HG02798 (cell line): ENCODE measurements around the gene NDST1.

ENCODE experiments used
- ATAC-seq: cut with Tn5 transposase; IDR thresholded peaks from one replicate; pipeline ENCODE4 v1.9.1; 2021; ENCODE audit warnings: mild to moderate bottlenecking; ENCODE audit not compliant: unreplicated experiment, poor library complexity

NDST1 gene

DNA sequence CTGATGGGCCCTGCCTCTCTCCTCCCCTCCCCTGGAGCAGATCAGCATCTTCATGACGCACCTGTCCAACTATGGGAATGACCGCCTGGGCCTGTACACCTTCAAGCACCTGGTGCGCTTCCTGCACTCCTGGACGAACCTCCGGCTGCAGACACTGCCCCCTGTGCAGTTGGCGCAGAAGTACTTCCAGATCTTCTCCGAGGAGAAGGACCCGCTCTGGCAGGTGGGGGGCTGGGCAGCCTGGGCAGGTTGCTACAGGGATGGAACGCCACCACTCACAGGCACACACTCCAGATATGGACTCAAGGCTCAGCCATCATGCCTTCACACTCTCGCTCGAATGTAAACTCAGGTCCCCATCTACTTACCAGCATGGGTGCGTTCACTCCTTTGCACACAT lies 32.1 kb downstream of the NDST1 start:
- ATAC-seq = no peak

DNA sequence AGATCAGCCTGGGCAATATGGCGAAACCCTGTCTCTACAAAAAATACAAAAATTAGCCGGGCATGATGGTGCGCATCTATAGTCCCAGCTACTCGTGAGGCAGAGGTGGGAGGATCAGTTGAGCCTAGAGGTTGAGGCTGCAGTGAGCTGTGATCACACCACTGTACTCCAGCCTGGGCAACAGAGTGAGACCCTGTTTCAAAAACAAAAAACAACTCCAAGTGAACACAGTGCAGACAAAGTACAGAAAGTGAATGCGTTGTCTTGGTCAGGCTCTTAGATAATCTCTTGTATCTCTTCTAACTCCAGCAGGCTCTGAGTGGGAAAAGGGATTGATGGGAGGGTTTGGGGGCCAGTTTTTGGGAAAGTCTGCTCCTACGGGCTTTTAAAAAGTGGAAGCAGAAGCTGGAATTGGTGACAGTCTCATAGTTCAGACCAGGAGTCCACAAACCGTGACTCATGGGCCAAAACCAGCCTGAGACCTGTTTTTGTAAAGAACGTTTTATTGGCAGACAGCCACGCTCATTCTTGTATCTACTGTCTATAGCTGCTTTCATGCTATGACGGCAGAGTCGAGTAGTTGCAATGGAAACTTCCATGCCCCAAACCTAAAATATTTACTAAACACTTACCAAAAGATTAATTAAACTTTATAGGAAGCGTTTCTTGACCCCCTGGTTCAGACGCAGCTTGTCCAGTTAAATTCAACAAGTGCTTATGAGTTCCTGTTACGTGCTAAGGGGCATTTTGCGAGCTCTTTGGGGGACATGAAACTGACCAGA lies 32.9 kb downstream of the NDST1 start:
- ATAC-seq = no peak

DNA sequence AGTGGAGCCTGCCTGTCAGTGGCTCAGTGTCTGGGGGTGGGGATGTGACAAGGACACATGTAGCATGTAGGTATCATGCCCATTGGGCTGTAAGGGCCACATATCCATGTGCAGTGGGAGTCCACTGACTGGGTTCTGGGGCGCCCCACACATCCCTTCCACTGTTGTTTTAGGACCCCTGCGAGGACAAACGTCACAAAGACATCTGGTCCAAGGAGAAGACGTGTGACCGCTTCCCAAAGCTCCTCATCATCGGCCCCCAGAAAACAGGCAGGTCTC lies 33.4 kb downstream of the NDST1 start:
- ATAC-seq = no peak

DNA sequence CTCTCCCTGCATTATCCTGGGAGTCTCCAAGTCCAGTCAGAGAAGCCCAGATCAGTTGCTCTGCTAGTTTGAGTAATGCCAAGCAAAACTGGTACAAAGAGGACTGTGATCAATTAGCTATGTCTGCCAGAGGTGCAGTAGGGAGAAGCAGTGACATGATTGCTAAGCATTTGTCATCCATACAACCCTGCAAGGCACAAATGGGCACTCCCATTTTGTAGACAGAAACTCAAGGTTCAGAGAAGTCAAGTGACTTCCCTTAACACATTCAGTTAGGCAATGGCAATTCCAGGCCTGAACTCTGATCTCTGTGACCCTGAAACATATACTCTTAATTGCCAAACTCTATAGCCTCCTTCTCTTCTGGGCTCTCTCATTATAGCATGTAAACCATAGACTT lies 34.0 kb downstream of the NDST1 start:
- no peak for ATAC-seq

DNA sequence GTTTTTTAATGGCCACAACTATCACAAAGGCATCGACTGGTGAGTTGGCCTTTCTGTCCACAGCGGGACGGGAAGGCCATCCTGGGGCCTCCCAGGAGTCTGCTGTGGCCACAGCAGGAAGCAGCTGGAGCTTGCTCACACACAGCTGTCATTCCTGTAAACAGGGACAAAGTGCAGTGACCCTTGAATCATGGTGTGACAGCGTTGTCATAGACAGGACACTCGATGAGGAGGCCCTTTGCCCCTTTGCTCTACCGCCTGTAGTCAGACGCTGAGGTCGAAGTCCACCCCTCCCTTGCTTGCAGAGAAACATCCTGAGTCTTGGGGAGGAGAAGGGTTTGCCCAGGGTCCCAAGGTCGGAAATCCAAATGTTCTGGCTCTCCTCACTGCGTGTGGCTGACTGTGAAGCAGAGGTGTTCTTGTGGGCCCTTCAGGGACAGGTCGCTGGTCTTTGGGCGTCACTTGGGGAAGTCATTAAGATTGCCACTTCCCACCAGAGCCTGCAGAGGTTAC lies 35.1 kb downstream of the NDST1 start:
- ATAC-seq = no peak

DNA sequence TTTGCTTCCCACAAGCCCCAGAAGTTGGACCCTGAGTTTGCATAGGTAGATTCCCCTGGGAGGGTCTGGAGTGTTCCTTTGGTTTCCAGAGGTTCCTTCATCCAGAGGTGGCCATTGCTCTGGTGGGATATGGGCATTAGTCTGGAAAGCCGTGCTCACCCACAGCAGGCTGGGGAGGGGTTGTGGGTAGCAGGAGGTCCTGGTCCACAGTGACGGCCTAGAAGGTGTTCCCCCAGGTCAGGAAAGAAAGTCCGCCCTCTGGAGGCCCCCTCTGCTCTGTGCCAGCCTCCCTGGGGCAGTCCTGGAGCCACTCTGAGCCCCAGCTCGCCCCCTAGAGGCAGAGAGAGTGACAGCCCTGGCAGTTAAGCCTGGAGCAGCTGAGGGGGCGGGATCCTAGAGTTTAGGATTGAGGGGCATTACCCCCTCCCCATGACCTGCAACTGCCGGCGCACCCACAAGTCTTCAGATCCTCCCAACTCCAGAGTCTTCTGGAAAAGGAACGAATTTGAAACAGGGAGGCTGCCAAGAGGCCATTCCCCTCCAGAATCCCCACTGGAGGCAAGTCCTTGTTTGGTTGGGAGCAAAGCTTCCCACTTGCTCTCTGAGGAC lies 36.8 kb downstream of the NDST1 start:
- ATAC-seq = peak; percentile 95

DNA sequence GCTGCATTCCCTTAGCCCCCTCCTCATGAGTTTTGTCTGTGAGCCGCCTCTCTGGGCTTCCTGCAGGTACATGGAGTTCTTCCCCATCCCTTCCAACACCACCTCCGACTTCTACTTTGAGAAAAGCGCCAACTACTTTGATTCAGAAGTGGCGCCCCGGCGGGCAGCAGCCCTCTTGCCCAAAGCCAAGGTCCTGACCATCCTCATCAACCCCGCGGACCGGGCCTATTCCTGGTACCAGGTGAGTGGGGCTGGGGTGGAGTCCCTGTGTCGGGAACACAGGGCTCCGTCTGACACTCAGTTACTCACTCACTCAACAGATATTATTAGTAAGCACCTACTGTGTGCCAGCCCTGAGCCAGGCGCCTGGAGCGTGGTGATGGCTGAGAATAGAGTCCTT lies 37.3 kb downstream of the NDST1 start:
- ATAC-seq = no peak

DNA sequence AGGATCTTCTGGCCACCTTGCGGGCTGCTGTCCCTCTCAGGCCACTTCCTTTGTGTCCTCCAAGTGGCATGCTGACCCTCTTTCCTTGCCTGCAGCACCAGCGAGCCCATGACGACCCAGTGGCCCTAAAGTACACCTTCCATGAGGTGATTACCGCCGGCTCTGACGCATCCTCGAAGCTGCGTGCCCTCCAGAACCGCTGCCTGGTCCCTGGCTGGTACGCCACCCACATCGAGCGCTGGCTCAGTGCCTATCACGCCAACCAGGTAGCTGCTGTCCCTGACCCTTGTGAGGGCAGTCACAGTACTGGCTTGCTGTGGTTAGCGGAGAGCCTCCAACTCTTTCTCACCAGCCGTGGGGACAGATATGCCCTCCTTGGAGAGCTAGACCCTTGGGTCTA lies 40.2 kb downstream of the NDST1 start:
- no peak for ATAC-seq

DNA sequence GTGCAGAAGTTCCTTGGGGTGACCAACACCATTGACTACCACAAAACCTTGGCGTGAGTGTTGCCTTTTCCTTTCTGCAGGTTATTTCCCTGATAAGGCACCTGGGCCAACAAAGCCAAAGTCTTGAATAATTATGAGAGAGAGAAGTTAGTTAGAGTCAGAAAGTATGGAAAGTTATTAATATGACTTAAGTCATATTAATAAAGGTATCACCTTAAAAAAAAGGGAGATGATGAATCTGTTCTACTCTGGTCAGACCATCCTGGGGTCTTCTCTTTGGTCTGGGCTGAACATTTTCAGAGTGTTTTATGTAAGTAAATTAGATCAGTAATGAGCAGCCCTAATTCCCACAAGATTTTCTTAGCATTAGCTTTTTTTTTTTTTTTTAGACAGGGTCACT lies 41.8 kb downstream of the NDST1 start:
- ATAC-seq = no peak

DNA sequence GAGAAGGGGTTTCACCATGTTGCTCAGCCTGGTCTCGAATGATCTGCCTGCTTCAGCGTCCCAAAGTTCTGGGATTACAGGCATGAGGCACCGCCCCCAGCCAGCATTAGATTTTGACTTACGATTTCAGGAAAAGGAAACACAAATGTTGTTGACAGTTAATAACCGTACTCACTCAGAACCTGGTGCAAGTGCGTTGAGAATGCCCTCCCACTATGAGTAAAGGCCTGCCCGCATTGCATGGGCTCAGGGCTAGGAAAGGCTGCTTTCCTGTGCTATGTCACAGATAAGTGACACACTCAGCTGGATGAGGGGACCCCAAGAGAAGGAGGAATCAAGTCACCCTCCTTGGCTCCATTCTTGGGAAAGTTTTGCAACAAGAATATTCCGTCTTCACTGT lies 42.4 kb downstream of the NDST1 start:
- no peak for ATAC-seq

DNA sequence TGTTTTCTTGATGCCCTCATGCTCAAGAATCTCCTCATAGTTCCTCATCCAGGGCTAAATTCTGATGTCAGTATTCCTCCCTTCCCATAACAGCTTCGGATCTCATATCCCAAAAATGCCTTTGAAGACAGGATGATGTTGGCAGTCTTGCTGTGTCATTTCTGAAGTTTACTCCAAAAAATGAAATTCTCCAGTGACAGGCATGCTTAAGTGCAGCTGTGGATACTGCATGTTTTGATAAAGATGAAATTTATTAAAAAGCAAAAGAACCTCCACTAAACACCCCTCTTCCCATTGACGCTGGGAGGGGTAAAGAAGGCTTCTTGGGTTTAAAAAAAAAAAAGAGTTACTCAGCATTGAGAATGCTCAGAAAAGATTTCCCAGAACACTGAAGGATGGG lies 43.1 kb downstream of the NDST1 start:
- no peak for ATAC-seq

DNA sequence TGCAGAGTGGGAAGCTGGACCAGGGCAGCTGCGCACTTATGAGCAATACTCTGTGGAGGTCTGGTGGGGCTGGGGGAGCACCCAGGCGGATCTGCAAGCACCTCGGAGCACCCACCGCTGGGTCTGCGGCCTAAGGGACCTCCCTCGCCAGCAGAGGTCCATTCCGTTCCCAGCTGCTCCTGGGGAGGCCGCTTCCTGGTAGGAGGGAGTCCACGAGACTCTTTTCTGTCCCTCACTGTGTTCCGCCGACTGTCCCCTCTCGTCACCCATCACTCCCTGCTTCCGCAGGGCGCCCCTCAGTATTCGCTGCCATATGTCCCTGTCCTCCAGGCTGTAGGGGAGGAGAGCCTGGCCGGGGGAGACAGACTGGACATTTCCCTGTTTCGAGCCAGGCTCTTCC lies 45.5 kb downstream of the NDST1 start:
- ATAC-seq = no peak

DNA sequence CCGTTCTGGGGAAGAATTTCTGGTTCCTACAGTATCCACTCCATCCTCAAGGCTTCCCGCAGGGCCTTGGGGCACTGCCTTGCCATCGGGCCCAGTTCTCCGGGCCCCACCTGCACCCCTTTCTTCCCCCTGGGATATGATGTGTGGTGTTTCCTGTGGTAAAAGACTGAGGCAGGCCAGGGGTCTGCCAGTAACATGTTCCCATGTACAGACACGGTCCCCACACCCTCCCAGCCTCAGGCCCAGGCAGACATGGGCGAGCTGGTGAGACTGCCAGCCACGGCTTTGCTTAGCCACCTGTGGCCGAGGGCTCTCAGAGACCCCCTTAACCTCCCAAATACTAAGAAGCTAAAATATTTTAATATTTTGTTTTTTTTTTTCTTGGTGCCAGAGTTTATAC lies 46.0 kb downstream of the NDST1 start:
- ATAC-seq = no peak

DNA sequence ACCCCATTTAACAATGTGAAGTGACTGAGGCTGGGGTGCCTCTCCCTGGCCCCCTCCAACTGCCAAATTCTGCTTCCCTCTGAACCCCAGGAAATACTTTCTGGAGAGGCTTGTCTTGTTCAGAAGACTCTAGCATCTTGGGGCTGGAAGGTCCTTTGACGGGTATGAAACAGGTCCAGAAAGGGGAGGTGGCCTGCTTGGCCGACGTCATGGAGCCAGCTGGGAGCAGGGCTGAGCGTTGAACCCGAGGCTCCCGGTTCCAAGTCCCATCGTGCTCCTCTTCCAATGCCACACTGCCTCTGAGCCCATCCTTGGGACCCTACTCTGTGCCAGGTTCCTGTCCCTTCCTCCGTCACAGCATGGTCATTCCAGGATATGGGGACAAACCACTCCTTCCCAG lies 46.9 kb downstream of the NDST1 start:
- ATAC-seq = no peak

DNA sequence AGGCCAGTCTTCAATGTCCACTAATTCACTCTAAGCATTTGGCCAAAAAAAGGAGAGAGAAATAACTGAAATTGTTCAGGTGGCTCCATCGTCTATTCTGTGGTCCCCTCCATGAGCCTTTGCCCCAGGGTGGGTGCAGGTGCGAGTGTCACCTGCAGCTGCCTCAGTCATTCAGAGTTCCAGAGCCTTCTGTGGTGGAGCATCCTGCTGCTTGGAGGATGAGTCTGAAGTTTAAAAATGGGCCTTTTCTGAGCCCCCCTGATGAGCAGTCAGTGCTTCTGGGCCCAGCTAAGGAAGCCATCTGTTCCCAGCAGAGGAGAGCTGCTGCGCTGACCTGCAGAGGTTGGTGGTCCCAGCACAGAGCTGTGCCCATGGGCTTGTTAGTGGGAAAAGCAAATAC lies 48.2 kb downstream of the NDST1 start:
- ATAC-seq = no peak

DNA sequence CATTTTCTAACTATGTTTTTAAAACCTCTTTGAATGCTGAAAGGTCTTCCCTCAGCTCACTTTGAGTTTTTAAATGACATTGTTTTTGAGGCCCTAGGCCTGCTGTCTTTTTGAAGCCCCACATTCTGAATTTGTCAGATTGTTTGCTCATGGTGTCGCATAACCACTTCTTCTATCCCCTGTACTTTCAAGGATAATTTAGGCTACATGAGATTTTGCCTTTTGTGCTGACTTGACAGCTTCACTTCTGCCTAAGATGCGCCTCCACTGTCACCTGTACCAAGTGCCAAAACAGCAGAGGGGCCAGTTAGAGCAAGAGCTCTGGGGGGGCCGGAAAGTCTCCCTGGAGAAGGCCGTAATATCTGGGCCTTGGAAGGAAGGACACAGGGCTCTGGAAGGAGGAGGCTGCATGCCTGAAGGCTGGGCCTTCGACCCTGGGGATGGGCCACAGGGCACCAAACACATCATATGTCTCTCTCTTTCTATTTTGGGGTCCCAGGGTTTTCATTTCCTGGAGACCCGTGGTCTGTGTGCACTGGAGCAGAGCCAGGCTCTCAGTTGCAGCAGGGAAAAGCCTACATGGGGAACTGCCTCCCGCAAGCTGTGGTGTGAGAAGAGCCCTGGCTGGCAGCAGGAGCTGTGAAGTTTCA lies 49.1 kb downstream of the NDST1 start:
- ATAC-seq = no peak

DNA sequence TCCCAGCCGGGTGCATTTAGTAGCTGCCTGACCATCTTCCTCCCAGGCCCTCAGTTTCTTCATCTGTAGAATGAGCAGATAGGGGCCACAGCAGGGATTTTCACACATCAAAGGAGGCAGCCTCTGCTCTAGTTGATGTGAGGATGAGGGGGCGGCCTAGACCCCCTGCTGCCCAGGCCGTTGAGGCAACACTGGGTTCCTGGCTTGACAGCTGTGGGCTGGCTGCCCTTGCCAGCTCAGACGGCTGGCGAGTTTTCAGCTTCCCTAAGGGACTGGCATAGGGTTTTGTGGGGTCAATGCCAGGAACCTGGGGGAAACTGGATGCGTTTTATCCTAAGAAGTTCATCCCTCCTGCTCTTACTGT lies 49.6 kb downstream of the NDST1 start:
- ATAC-seq = no peak

DNA sequence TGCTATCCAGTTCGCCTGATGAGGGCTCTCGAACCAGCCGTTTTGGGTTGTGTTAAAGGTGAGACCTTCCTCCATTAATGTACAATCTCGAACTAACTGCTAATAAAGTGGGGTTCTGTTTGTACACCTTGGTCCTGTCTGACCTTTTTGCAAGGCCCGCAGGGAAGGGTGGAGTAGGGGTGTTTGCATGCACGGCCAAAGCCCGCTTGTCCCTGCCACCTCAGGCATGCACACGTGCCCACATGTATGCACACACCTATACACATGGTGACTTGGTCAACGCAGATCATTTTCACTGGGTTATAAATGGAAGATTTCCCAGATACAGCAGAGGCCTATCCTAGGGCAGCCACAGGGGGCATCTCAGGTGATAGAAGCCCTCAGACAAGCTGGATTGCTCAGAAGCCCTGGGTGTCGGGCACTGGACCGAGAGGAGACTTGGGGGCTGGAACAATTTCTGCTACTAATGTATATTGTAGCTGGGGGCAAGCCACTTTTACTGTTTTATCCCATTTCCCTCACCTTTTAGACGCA lies 50.2 kb downstream of the NDST1 start:
- no peak for ATAC-seq

DNA sequence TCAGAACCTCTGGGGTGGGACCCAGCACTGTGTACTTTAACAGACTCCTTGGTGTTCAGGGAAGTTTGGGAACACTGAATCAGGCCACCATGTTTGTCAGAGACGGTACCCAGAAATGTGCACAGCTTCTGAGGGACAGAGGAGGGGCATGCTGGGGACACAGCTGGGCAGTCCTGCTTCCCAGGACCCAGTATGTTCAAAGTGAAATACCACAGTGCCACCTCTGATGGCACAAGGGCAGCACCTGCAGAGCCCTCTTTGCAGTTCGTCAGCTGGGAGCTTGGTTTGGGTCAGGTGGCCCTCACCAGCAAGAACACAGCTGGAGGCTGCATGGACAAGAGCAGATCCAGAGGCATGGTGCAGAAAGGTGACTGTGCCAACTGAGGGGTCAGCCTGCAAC lies 51.2 kb downstream of the NDST1 start:
- ATAC-seq = no peak

DNA sequence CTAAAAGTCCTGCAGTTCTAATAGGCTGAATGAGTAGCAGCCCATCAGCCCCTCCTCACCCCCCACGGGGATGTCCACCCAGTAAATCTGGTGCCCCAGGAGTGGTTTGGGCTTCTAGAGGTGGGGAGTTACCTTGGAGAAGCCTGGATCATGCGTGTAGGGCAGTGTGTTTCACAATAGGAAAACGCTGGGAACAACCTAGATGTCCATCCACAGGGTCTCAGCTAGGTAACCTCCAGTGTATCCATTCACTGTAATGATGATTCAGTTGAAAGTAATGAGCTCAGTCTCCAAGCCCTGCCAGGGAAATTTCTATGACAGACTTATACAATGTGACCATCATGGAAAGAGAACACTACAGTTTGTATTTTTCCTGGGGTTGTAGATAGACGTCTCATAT lies 51.8 kb downstream of the NDST1 start:
- ATAC-seq = no peak

DNA sequence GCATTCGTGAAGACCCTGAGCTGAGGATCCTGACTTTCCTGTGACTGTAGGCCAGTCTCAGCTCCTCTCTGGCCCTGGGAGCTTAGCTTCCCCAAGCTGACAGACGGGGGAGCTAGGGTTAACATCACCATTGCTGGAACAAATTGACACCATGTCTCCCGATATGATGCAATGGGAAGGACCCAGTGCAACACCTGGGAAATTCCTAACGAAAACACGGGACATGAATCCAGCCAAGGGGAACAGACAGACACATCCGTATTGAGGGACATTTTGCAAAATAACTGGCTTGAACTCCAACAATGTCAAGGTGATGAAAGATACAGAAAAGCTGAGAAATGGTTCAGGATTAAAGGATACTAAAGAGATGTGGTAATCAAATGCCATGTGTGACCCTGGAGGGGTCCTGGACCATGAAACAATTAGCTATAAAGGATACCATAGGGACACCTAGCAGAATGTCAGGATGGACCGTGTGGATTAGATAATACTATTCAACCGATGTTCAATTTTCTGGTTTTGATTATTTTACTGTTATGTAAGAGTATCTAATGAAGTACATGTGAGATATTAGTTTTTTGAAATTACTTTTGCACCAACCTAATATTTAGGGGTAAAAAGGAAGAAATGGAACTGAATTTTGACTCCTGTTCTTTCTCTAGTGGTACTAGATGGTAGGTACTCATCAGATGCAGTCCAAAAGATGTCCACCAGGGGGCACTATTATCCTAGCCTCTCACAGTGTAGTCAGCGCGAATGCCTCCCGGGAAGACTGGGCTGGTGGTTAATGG lies 52.7 kb downstream of the NDST1 start:
- peak; percentile 74 for ATAC-seq
